Measurements from ENCODE around the gene ZNF136. TPM values are rescaled to one million over a fixed set of nuclear protein-coding genes. Genes with fewer than 3 reads are reported as not detected.

Gene ZNF136
- total and polyA plus RNA-seq, 2 of the 13 experiments (the other 11 are each of a cell fraction or from before 2014, with no cell fraction given) = 2.5 to 10.2 TPM

- TF ChIP-seq ZFP36L1 (CRISPR knock-in tag; IDR thresholded peaks at IDR 0.05) = no peak
- no peak for TF ChIP-seq ZNF772 (CRISPR knock-in tag; IDR thresholded peaks at IDR 0.05)
- no peak for TF ChIP-seq ZBTB38 (CRISPR knock-in tag; IDR thresholded peaks at IDR 0.05)
- 0 out of 2 replicates have a peak, but pooled peaks have one; percentile 48 for TF ChIP-seq AKNA (CRISPR knock-in tag; IDR thresholded peaks at IDR 0.05; ENCODE audit: borderline replicate concordance)
- TF ChIP-seq RNF219 (CRISPR knock-in tag; IDR thresholded peaks at IDR 0.05) = no peak
- TF ChIP-seq ZFAT (CRISPR knock-in tag; conservative IDR thresholded peaks at IDR 0.05) = no peak
- no peak for TF ChIP-seq ZFP36L2 (CRISPR knock-in tag; IDR thresholded peaks at IDR 0.05)
- TF ChIP-seq ZNF574 (CRISPR knock-in tag; IDR thresholded peaks at IDR 0.05) = 0 out of 2 replicates have a peak, but pooled peaks have one; percentile 27
- TF ChIP-seq PRPF4 (IDR thresholded peaks at IDR 0.05; ENCODE audit: low read depth, low read length, poor library complexity, severe bottlenecking) = no peak
- TF ChIP-seq ZNF205 (CRISPR knock-in tag; IDR thresholded peaks at IDR 0.05) = no peak
- TF ChIP-seq NFYB (CRISPR knock-in tag; IDR thresholded peaks at IDR 0.05) = peak; percentile 87
- no peak for TF ChIP-seq DPF2 (CRISPR knock-in tag; IDR thresholded peaks at IDR 0.05; ENCODE audit: borderline replicate concordance, low read depth)
- TF ChIP-seq BCLAF1 (IDR thresholded peaks at IDR 0.05) = no peak
Measured at GRCh38 chr19:12139885-12140544, 22.9 kb upstream of the ZNF136 start, which contains the start of gene ZNF20 (continued).

All from HepG2 (cell line).